B cell (primary cell): ENCODE data around the gene MAN2A2. TPM values are rescaled to one million over a fixed set of nuclear protein-coding genes. Genes with fewer than 3 reads are reported as not detected.

ENCODE experiments used
- ATAC-seq: fragments of 200-7000 bp; cut with Tn5 transposase; one replicate; pipeline ENCODE4 v1.10.0; 2021; ENCODE audit warnings: low read depth, mild to moderate bottlenecking, moderate number of reproducible peaks, moderate library complexity
- CTCF ChIA-PET: fragments of 350-600 bp; sonication (Branson Sonifier 250); formaldehyde crosslinking; loops from one replicate; lab custom pipeline; 2021; ENCODE audit warnings: antibody characterized with exemption, inconsistent platforms; lab: Charles Lee
- POLR2A ChIA-PET: fragments of 350-600 bp; sonication (Branson Sonifier 250); formaldehyde crosslinking; loops from one replicate; lab custom pipeline; 2021; ENCODE audit warnings: antibody characterized with exemption; lab: Charles Lee
- DNase-seq: peaks from one replicate; pipeline ENCODE4 v3.0.0; 2013
- H2AFZ ChIP-seq: 2 replicates; pipeline ENCODE4 v1.6.1; 2012; ENCODE audit warnings: mild to moderate bottlenecking, low read depth, low read length; ENCODE audit not compliant: insufficient read depth, poor library complexity, severe bottlenecking
- H3K27ac ChIP-seq, 2 donors: 1 replicate in 1 of 2; 2 replicates in 1 of 2; pipeline ENCODE4 v1.5.1; 2012 to 2013; ENCODE audit warnings: low read length in 2 of 2, mild to moderate bottlenecking in 2 of 2, moderate library complexity in 1 of 2
- H3K27me3 ChIP-seq, 4 experiments: fragments of 200-600 bp in 1 of 4; sonication (generic) in 1 of 4; replicated peaks in 1 of 4; 1 replicate in 2 of 4; 2 replicates in 2 of 4; pipeline versions ENCODE4 v1.6.1 to v1.7.0; 2013 to 2016; ENCODE audit warnings: low read length in 3 of 4, mild to moderate bottlenecking in 2 of 4, mixed read lengths in 1 of 4, moderate library complexity in 1 of 4; ENCODE audit not compliant: insufficient read depth in 4 of 4, control insufficient read depth in 3 of 4; ENCODE audit errors: control extremely low read depth in 1 of 4
- H3K36me3 ChIP-seq, 2 experiments: replicated peaks in 1 of 2; 1 replicate in 1 of 2; 2 replicates in 1 of 2; pipeline versions ENCODE4 v1.6.1 to v1.7.1; 2013; ENCODE audit warnings: low read length in 1 of 2; ENCODE audit not compliant: insufficient read depth in 2 of 2, control insufficient read depth in 1 of 2; ENCODE audit errors: control extremely low read depth in 1 of 2, extremely low read depth in 1 of 2
- H3K4me1 ChIP-seq, 2 donors: fragments of 200-600 bp in 1 of 2; sonication (generic) in 1 of 2; 1 replicate in 1 of 2; 2 replicates in 1 of 2; pipeline versions ENCODE4 v1.5.1 to v1.6.1; 2013 to 2017; ENCODE audit warnings: low read length in 2 of 2; ENCODE audit not compliant: control insufficient read depth in 2 of 2, insufficient read depth in 2 of 2
- H3K4me2 ChIP-seq: replicated peaks from 2 replicates; pipeline ENCODE3; 2012; ENCODE audit warnings: mild to moderate bottlenecking, low read depth, low read length; ENCODE audit not compliant: poor library complexity, severe bottlenecking
- H3K4me3 ChIP-seq, 5 experiments: fragments of 200-600 bp in 1 of 5; sonication (generic) in 1 of 5; 1 replicate in 3 of 5; 2 replicates in 2 of 5; pipeline versions ENCODE4 v1.5.1 to v1.7.0; 2011 to 2016; ENCODE audit warnings: low read length in 4 of 5, mild to moderate bottlenecking in 4 of 5, low read depth in 2 of 5, control low read depth in 1 of 5, moderate library complexity in 1 of 5; ENCODE audit not compliant: insufficient read depth in 1 of 5; ENCODE audit errors: control extremely low read depth in 1 of 5, extremely low read depth in 1 of 5
- H3K79me2 ChIP-seq: fragments of 200-600 bp; sonication (generic); one replicate; pipeline ENCODE4 v1.6.0; 2016; ENCODE audit warnings: low read length; ENCODE audit not compliant: control insufficient read depth, insufficient read depth
- H3K9ac ChIP-seq: fragments of 200-600 bp; sonication (generic); 2 replicates; pipeline ENCODE4 v1.6.1; 2017; ENCODE audit warnings: mild to moderate bottlenecking, low read length, moderate library complexity
- H3K9me3 ChIP-seq, 3 donors: one replicate each; pipeline versions ENCODE4 v1.6.1 to v1.7.1; 2013; ENCODE audit warnings: low read length in 2 of 3; ENCODE audit not compliant: control insufficient read depth in 2 of 3, insufficient read depth in 1 of 3; ENCODE audit errors: control extremely low read depth in 1 of 3
- H4K20me1 ChIP-seq: 2 replicates; pipeline ENCODE4 v1.6.0; 2012; ENCODE audit warnings: mild to moderate bottlenecking, low read length; ENCODE audit not compliant: insufficient read depth, control insufficient read depth, poor library complexity, severe bottlenecking
- H3K27ac Mint-ChIP-seq: one replicate; pipeline ENCODE4 v1.8.0; 2021; ENCODE audit warnings: mixed read lengths
- H3K27me3 Mint-ChIP-seq: one replicate; pipeline ENCODE4 v1.8.0; 2021; ENCODE audit warnings: mixed read lengths
- H3K4me1 Mint-ChIP-seq: one replicate; pipeline ENCODE4 v1.8.0; 2021; ENCODE audit warnings: mixed read lengths
- H3K4me3 Mint-ChIP-seq: one replicate; pipeline ENCODE4 v1.8.0; 2021; ENCODE audit warnings: mixed read lengths
- H3K9me3 Mint-ChIP-seq: one replicate; pipeline ENCODE4 v1.8.0; 2022; ENCODE audit warnings: mixed read lengths; ENCODE audit not compliant: insufficient read depth
- CTCF ChIP-seq: fragments of 200-600 bp; IDR thresholded peaks from one replicate; pipeline ENCODE4 v1.8.0; 2022; ENCODE audit warnings: antibody characterized with exemption, mild to moderate bottlenecking
- EZH2 ChIP-seq: IDR thresholded peaks from 2 replicates; pipeline ENCODE4 v1.6.1; 2012; ENCODE audit warnings: borderline replicate concordance, low read depth, mild to moderate bottlenecking, moderate library complexity, low read length; ENCODE audit not compliant: insufficient read depth, poor library complexity, severe bottlenecking
- WGBS: methylation state at CpG from one replicate; pipeline ENCODE4 v1.1.5; 2013; ENCODE audit warnings: missing lambda C conversion rate; ENCODE audit not compliant: insufficient coverage; 5-methylcytosine and 5-hydroxymethylcytosine counted together
- intact Hi-C: fragments of 100-400 bp; cut with micrococcal nuclease; formaldehyde crosslinking; loops from one replicate; pipeline ENCODE4 v1.10.0; 2022
- polyA plus RNA-seq: library from polyadenylated mRNA; depleted of rRNA; stranded (reverse); fragments of >200 nt; gene quantifications from 2 replicates; pipeline ENCODE4 v1.2.3, GENCODE V29; 2012
- total RNA-seq, 2 donors: library from RNA; stranded (reverse); fragments of 120-200 nt in 1 of 2; gene quantifications; 1 replicate in 1 of 2; 2 replicates in 1 of 2; pipeline versions ENCODE4 v1.2.3 to v1.2.4, GENCODE V29; 2013 to 2022

MAN2A2 gene
- total and polyA plus RNA-seq, 2 donors (not counting 1 experiment from before 2014, with no cell fraction given), result 180 to 234 TPM

- peak within 1 kb of the TSS; percentile 33 to 75 for H3K27ac ChIP-seq
- H3K27me3 ChIP-seq, result no peaks in the 10 kb centered on the region
- Mint-ChIP-seq H3K4me3 (peak within 1 kb of the TSS; percentile 80), H3K27me3 (no peaks in the 10 kb centered on the region), H3K9me3 (no peaks in the 10 kb centered on the region), H3K27ac (peak within 1 kb of the TSS; percentile 88), H3K4me1 (peaks cover 22% of the 10 kb centered on the region)
- intact Hi-C loops, result no loop called here
- peak; percentile 37 for ATAC-seq
- CTCF ChIA-PET, result interaction anchor here (1.1 to 4.7 kb wide), 25 partner anchors 10 to 402 kb away, joined by 3 to 158 read pairs (median 11); partner anchors contain the start of genes FURIN, HDDC3, MAN2A2 and UNC45A
- H2AFZ ChIP-seq, result peak within 1 kb of the TSS; percentile 93
- peaks cover 0 to 35% of the 10 kb centered on the region in 2 experiments for H3K36me3 ChIP-seq
- DNase-seq, result peak; percentile 39
- H3K9me3 ChIP-seq, result no peaks in the 10 kb centered on the region
- H3K9ac ChIP-seq, result peak within 1 kb of the TSS; percentile 70
- 3% methylated on average over 56 of the region's 58 CpGs for WGBS
- H4K20me1 ChIP-seq, result peaks cover 12% of the 10 kb centered on the region
- peak within 1 kb of the TSS; percentile 51 to 65 (median 56) for H3K4me3 ChIP-seq
- peaks cover 25 to 32% of the 10 kb centered on the region in 2 donors for H3K4me1 ChIP-seq
- POLR2A ChIA-PET, result interaction anchor here (0.5 to 2.1 kb wide), 9 partner anchors 14 to 336 kb away, joined by 3 to 11 read pairs (median 4); partner anchors contain the start of genes BLM, HDDC3, MAN2A2 and UNC45A
- TF ChIP-seq CTCF (no peak), EZH2 (no peak)
- peak within 1 kb of the TSS; percentile 94 for H3K4me2 ChIP-seq
- H3K79me2 ChIP-seq, result peaks cover 24% of the 10 kb centered on the region
These were observed 19.0 kb upstream of the MAN2A2 start, which contains the start of gene FES for GRCh38 chr15:90883976-90884718. Gene FES, plus strand, starts transcription at chr15:90884504. Its CDS starts 542 bp downstream, at chr15:90885046.
